Neural progenitor cell (in vitro differentiated cells): Measurements from ENCODE around the gene AGFG1. TPM values are rescaled to one million over a fixed set of nuclear protein-coding genes. Genes with fewer than 3 reads are reported as not detected.

Source experiments
- DNase-seq: peaks from one replicate; pipeline ENCODE4 v3.0.0-alpha.2; 2016; ENCODE audit warnings: low spot score
- H2AFZ ChIP-seq: fragments of 200-600 bp; sonication (generic); replicated peaks from 2 replicates; pipeline ENCODE4 v1.6.1; 2016; ENCODE audit warnings: antibody characterized with exemption
- H3F3A ChIP-seq: fragments of 200-600 bp; sonication (generic); 2 replicates; pipeline ENCODE4 v1.6.1; 2016; ENCODE audit warnings: antibody characterized with exemption, low read depth
- H3K27ac ChIP-seq: fragments of 200-600 bp; sonication (generic); 2 replicates; pipeline ENCODE4 v1.5.1; 2016; ENCODE audit warnings: mild to moderate bottlenecking
- H3K27me3 ChIP-seq: fragments of 200-600 bp; sonication (generic); 2 replicates; pipeline ENCODE4 v1.6.1; 2016; ENCODE audit warnings: mild to moderate bottlenecking, moderate library complexity
- H3K36me3 ChIP-seq: fragments of 200-600 bp; sonication (generic); 2 replicates; pipeline ENCODE4 v1.5.1; 2016
- H3K4me1 ChIP-seq: fragments of 200-600 bp; sonication (generic); 2 replicates; pipeline ENCODE4 v1.6.1; 2016; ENCODE audit warnings: mixed run types
- H3K4me2 ChIP-seq: fragments of 200-600 bp; sonication (generic); 2 replicates; pipeline ENCODE4 v1.6.1; 2016
- H3K4me3 ChIP-seq: fragments of 200-600 bp; sonication (generic); 2 replicates; pipeline ENCODE4 v1.5.1; 2016
- H3K79me2 ChIP-seq: fragments of 200-600 bp; sonication (generic); 2 replicates; pipeline ENCODE4 v1.6.1; 2016; ENCODE audit warnings: low read depth
- H3K9ac ChIP-seq: fragments of 200-600 bp; sonication (generic); 2 replicates; pipeline ENCODE4 v1.6.1; 2016
- H3K9me3 ChIP-seq: fragments of 200-600 bp; sonication (generic); 2 replicates; pipeline ENCODE4 v1.5.1; 2016; ENCODE audit warnings: low read depth
- H4K20me1 ChIP-seq: fragments of 200-600 bp; sonication (generic); 2 replicates; pipeline ENCODE4 v1.6.1; 2016; ENCODE audit warnings: low read depth
- H3K27ac Mint-ChIP-seq: 3 replicates; pipeline ENCODE4 v1.8.0; 2021; ENCODE audit warnings: mixed read lengths
- H3K27me3 Mint-ChIP-seq: 2 replicates; pipeline ENCODE4 v1.8.0; 2022; ENCODE audit warnings: low read depth, mild to moderate bottlenecking, inconsistent platforms, moderate library complexity, mixed read lengths; ENCODE audit not compliant: insufficient read depth
- H3K36me3 Mint-ChIP-seq: 3 replicates; pipeline ENCODE4 v1.8.0; 2021; ENCODE audit warnings: mixed read lengths
- H3K4me1 Mint-ChIP-seq: 3 replicates; pipeline ENCODE4 v1.8.0; 2021; ENCODE audit warnings: mixed read lengths
- H3K4me3 Mint-ChIP-seq: 3 replicates; pipeline ENCODE4 v1.8.0; 2021; ENCODE audit warnings: mild to moderate bottlenecking, moderate library complexity, mixed read lengths
- H3K9me3 Mint-ChIP-seq: 3 replicates; pipeline ENCODE4 v1.8.0; 2020; ENCODE audit warnings: mixed read lengths
- EZH2 ChIP-seq: fragments of 200-600 bp; sonication (generic); IDR thresholded peaks from 2 replicates; pipeline ENCODE4 v1.6.1; 2017; ENCODE audit warnings: antibody characterized with exemption, mild to moderate bottlenecking, moderate library complexity
- EZH2phosphoT487 ChIP-seq: fragments of 200-600 bp; sonication (generic); IDR thresholded peaks from 2 replicates; pipeline ENCODE4 v1.6.1; 2017; ENCODE audit warnings: antibody characterized with exemption
- total RNA-seq: library from RNA; depleted of rRNA; stranded (reverse); fragments of >200 nt; gene quantifications from 2 replicates; pipeline ENCODE4 v1.2.3, GENCODE V29; 2015; ENCODE audit warnings: low replicate concordance
- TF ChIP-seq, protein P1 (sequence below): fragments of 200-600 bp; sonication (generic); IDR thresholded peaks from 2 replicates; pipeline ENCODE4 v1.5.1; 2017; ENCODE audit warnings: antibody characterized with exemption, mild to moderate bottlenecking

Gene AGFG1
- total RNA-seq, 1 donor from 2014 or later, result 84.8 TPM

DNA sequence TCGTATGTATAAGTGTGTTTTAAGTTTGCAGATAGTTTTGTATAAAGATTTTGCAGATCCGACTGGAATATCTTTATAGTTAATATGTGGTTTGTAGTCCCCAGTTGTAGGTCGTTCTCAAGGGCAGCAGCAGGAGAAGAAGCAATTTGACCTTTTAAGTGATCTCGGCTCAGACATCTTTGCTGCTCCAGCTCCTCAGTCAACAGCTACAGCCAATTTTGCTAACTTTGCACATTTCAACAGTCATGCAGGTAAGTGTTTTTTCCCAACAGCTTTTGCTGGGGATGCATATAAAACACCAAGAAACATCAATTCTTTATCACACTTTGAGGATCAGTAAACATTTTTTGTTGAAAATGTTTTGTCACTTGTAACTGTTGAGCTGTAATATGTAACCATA, 52.7 kb downstream of the AGFG1 start:
- Mint-ChIP-seq H3K36me3 (peaks cover 10% of the 10 kb centered on the region), H3K9me3 (no peaks in the 10 kb centered on the region), H3K4me3 (no peak overlapping the region), H3K4me1 (no peaks in the 10 kb centered on the region), H3K27me3 (no peaks in the 10 kb centered on the region), H3K27ac (no peak overlapping the region)
- Histone ChIP-seq H4K20me1 (peaks cover 31% of the 10 kb centered on the region), H3K9ac (no peak overlapping the region), H3K79me2 (peaks cover 58% of the 10 kb centered on the region), H3K4me1 (no peaks in the 10 kb centered on the region), H3K4me3 (no peak overlapping the region), H3K27ac (no peak overlapping the region), H3K27me3 (no peaks in the 10 kb centered on the region), H3K4me2 (no peak overlapping the region), H2AFZ (no peak overlapping the region), H3K36me3 (peaks cover 22% of the 10 kb centered on the region), H3F3A (no peaks in the 10 kb centered on the region), H3K9me3 (no peaks in the 10 kb centered on the region)
- no peak for TF ChIP-seq EZH2
- TF ChIP-seq EZH2phosphoT487, result no peak
- TF ChIP-seq, protein P1, sequence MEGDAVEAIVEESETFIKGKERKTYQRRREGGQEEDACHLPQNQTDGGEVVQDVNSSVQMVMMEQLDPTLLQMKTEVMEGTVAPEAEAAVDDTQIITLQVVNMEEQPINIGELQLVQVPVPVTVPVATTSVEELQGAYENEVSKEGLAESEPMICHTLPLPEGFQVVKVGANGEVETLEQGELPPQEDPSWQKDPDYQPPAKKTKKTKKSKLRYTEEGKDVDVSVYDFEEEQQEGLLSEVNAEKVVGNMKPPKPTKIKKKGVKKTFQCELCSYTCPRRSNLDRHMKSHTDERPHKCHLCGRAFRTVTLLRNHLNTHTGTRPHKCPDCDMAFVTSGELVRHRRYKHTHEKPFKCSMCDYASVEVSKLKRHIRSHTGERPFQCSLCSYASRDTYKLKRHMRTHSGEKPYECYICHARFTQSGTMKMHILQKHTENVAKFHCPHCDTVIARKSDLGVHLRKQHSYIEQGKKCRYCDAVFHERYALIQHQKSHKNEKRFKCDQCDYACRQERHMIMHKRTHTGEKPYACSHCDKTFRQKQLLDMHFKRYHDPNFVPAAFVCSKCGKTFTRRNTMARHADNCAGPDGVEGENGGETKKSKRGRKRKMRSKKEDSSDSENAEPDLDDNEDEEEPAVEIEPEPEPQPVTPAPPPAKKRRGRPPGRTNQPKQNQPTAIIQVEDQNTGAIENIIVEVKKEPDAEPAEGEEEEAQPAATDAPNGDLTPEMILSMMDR, result no peak
- DNase-seq, result no peak

DNA sequence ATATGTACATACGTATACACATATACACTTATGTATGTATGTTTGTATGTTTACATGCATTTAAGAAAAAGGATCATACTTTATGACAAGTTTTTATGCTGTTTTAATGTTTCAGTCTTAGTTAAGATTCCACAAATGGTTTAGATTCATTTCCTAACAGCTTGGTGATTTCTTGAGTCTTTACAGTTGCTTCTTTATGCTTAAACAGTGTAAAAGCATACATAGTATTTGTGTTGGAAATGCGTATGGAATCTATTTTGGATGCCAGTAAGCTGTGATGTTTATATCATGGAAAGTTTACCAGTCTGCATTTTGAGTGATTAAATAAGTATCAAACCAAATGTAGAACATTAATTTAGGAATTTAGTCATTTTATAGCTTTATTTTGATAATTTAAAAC, 55.4 kb downstream of the AGFG1 start:
- H3K36me3 Mint-ChIP-seq, result peaks cover 6% of the 10 kb centered on the region
- H3K9me3 ChIP-seq, result no peaks in the 10 kb centered on the region
- H3K4me1 ChIP-seq, result no peaks in the 10 kb centered on the region
- H3K9me3 Mint-ChIP-seq, result no peaks in the 10 kb centered on the region
- no peaks in the 10 kb centered on the region for H3K27me3 Mint-ChIP-seq
- peaks cover 31% of the 10 kb centered on the region for H3K36me3 ChIP-seq
- no peak overlapping the region for H3K27ac ChIP-seq
- H4K20me1 ChIP-seq, result peaks cover 26% of the 10 kb centered on the region
- no peaks in the 10 kb centered on the region for H3K4me1 Mint-ChIP-seq
- peaks cover 36% of the 10 kb centered on the region for H3K79me2 ChIP-seq
- H3F3A ChIP-seq, result no peaks in the 10 kb centered on the region
- no peak for DNase-seq
- H3K4me2 ChIP-seq, result no peak overlapping the region
- no peak for TF ChIP-seq EZH2
- TF ChIP-seq EZH2phosphoT487, result no peak
- TF ChIP-seq, protein P1, result no peak
- no peak overlapping the region for H3K9ac ChIP-seq
- no peak overlapping the region for H3K27ac Mint-ChIP-seq
- H3K4me3 ChIP-seq, result no peak overlapping the region
- H3K27me3 ChIP-seq, result no peaks in the 10 kb centered on the region
- H2AFZ ChIP-seq, result no peak overlapping the region
- H3K4me3 Mint-ChIP-seq, result no peak overlapping the region

DNA sequence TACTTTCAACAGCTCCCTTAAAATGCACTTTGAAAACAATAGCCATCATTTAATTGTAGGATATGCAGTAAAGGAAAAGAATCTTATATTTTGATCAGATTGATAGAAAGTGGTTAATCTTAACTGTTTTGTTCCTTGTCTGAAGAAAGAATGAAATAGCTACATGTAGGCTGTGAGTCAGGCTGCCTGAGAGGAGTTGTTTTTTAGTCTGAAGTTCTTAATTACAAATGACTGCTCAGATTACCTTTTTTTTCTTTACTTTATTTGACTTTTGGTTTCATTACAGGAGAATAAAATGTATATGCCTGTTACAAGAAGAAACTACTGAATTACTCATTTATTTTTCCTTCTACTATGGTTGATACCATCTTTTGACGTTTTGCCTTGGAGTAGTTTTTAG, 56.8 kb downstream of the AGFG1 start:
- no peak overlapping the region for H3K4me3 Mint-ChIP-seq
- peaks cover 6% of the 10 kb centered on the region for H3K36me3 Mint-ChIP-seq
- Histone ChIP-seq H3K9ac (no peak overlapping the region), H2AFZ (no peak overlapping the region), H4K20me1 (peaks cover 15% of the 10 kb centered on the region), H3K27me3 (no peaks in the 10 kb centered on the region), H3K79me2 (peaks cover 25% of the 10 kb centered on the region), H3K9me3 (no peaks in the 10 kb centered on the region), H3K4me2 (no peak overlapping the region), H3K4me3 (no peak overlapping the region), H3F3A (no peaks in the 10 kb centered on the region), H3K36me3 (peaks cover 31% of the 10 kb centered on the region), H3K27ac (no peak overlapping the region), H3K4me1 (no peaks in the 10 kb centered on the region)
- H3K4me1 Mint-ChIP-seq, result no peaks in the 10 kb centered on the region
- no peak overlapping the region for H3K27ac Mint-ChIP-seq
- no peaks in the 10 kb centered on the region for H3K27me3 Mint-ChIP-seq
- no peak for TF ChIP-seq EZH2
- no peak for TF ChIP-seq EZH2phosphoT487
- TF ChIP-seq, protein P1, result no peak
- no peak for DNase-seq
- no peaks in the 10 kb centered on the region for H3K9me3 Mint-ChIP-seq
